ENCODE measurements around the gene ACVR1B.

Gene ACVR1B

DNA sequence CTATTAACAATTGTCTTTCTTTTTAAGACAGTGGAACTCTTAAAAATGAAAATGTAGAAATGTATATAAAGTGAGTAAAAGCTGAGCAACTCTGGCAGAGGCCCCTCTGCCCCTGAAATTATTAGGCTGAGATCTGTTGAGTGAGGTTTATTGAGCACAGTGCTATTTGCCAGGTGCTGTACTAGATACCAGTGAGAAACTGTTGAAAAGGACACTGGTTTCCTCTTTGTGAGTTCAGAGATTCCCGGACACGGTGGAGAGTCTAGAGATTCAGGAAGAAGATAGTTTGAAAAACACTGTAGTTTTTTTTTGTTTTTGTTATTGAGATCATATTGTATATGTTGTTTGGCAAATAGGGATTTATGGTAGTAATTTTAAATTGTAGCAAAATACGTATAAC lies 11.2 kb downstream of the ACVR1B start:
- no peak overlapping the region for H3K4me2 ChIP-seq (ENCODE audit: low read length, poor library complexity, severe bottlenecking)
- no peak for DNase-seq
- 95% methylated on average over 2 of the region's 3 CpGs for WGBS
- H2BK15ac ChIP-seq (ENCODE audit: low read depth, poor library complexity, severe bottlenecking): no peak overlapping the region
- no peak overlapping the region for H2AK5ac ChIP-seq (ENCODE audit: low read length, severe bottlenecking)
- H2BK5ac ChIP-seq (ENCODE audit: low read depth, low read length, poor library complexity, severe bottlenecking): no peak overlapping the region
- H4K91ac ChIP-seq (ENCODE audit: low read length): no peak overlapping the region
- H3K4me1 ChIP-seq (ENCODE audit: control insufficient read depth, insufficient read depth, low read depth, low read length): no peaks in the 10 kb centered on the region
- no peak overlapping the region for H3K9ac ChIP-seq (ENCODE audit: low read length)
- H4K8ac ChIP-seq (ENCODE audit: low read length): no peak overlapping the region
- no peak overlapping the region for H2BK12ac ChIP-seq (ENCODE audit: low read length in 2 of 2)
- H2BK120ac ChIP-seq (ENCODE audit: low read depth, low read length): no peak overlapping the region
- H3K79me1 ChIP-seq (replicated peaks; ENCODE audit: low read length, poor library complexity, severe bottlenecking): peaks cover 28% of the 10 kb centered on the region
- no peak overlapping the region for H2AFZ ChIP-seq (ENCODE audit: low read depth, low read length)
- no peak overlapping the region for H3K27ac ChIP-seq (ENCODE audit: low read length, poor library complexity, severe bottlenecking)
- no peak overlapping the region for H3K18ac ChIP-seq (ENCODE audit: low read depth in 1 of 2, low read length in 2 of 2)
- H3K14ac ChIP-seq (ENCODE audit: low read length in 2 of 2): no peak overlapping the region
- no peak overlapping the region for H3K4me3 ChIP-seq (ENCODE audit: insufficient read depth in 1 of 2, low read depth in 1 of 2, low read length in 2 of 2)
- H3K4ac ChIP-seq (ENCODE audit: low read depth in 1 of 2, low read length in 2 of 2): no peak overlapping the region
- H3K23ac ChIP-seq (ENCODE audit: low read length in 2 of 2): no peak overlapping the region
- H3K36me3 ChIP-seq (ENCODE audit: control insufficient read depth in 1 of 2, insufficient read depth in 2 of 2, low read depth in 1 of 2, low read length in 2 of 2): peaks cover 0 to 36% of the 10 kb centered on the region in 2 experiments
- no peaks in the 10 kb centered on the region for H3K27me3 ChIP-seq (ENCODE audit: control insufficient read depth in 1 of 2, insufficient read depth in 1 of 2, low read length in 2 of 2)
- no peaks in the 10 kb centered on the region for H3K9me3 ChIP-seq (ENCODE audit: control insufficient read depth, low read length)

- Histone ChIP-seq H3K27ac (ENCODE audit: low read length, poor library complexity, severe bottlenecking) (no peak overlapping the region), H4K91ac (ENCODE audit: low read length) (no peak overlapping the region), H2AK5ac (ENCODE audit: low read length, severe bottlenecking) (no peak overlapping the region), H2BK15ac (ENCODE audit: low read depth, poor library complexity, severe bottlenecking) (no peak overlapping the region), H3K4ac (ENCODE audit: low read depth in 1 of 2, low read length in 2 of 2) (no peak overlapping the region), H2BK120ac (ENCODE audit: low read depth, low read length) (no peak overlapping the region), H3K79me1 (replicated peaks; ENCODE audit: low read length, poor library complexity, severe bottlenecking) (peaks cover 25% of the 10 kb centered on the region), H2BK5ac (ENCODE audit: low read depth, low read length, poor library complexity, severe bottlenecking) (no peak overlapping the region), H3K36me3 (ENCODE audit: control insufficient read depth in 1 of 2, insufficient read depth in 2 of 2, low read depth in 1 of 2, low read length in 2 of 2) (peaks cover 0 to 36% of the 10 kb centered on the region in 2 experiments), H3K4me1 (ENCODE audit: control insufficient read depth, insufficient read depth, low read depth, low read length) (no peaks in the 10 kb centered on the region), H3K23ac (ENCODE audit: low read length in 2 of 2) (no peak overlapping the region), H3K14ac (ENCODE audit: low read length in 2 of 2) (no peak overlapping the region), H3K9ac (ENCODE audit: low read length) (no peak overlapping the region), H3K4me3 (ENCODE audit: insufficient read depth in 1 of 2, low read depth in 1 of 2, low read length in 2 of 2) (no peak overlapping the region), H3K27me3 (ENCODE audit: control insufficient read depth in 1 of 2, insufficient read depth in 1 of 2, low read length in 2 of 2) (no peaks in the 10 kb centered on the region), H3K18ac (ENCODE audit: low read depth in 1 of 2, low read length in 2 of 2) (no peak overlapping the region), H3K4me2 (ENCODE audit: low read length, poor library complexity, severe bottlenecking) (no peak overlapping the region), H2AFZ (ENCODE audit: low read depth, low read length) (no peak overlapping the region), H4K8ac (ENCODE audit: low read length) (no peak overlapping the region), H2BK12ac (ENCODE audit: low read length in 2 of 2) (no peak overlapping the region), H3K9me3 (ENCODE audit: control insufficient read depth, low read length) (no peaks in the 10 kb centered on the region)
- DNase-seq: no peak
- WGBS: no CpG with 5 or more reads among the region's 4 CpGs
Measured at GRCh38 chr12:51963477-51963876, 12.0 kb downstream of the ACVR1B start.

- H3K9me3 ChIP-seq (ENCODE audit: control insufficient read depth, low read length): no peaks in the 10 kb centered on the region
- no peaks in the 10 kb centered on the region for H3K27me3 ChIP-seq (ENCODE audit: control insufficient read depth in 1 of 2, insufficient read depth in 1 of 2, low read length in 2 of 2)
- H3K9ac ChIP-seq (ENCODE audit: low read length): no peak overlapping the region
- peaks cover 17% of the 10 kb centered on the region for H3K4me1 ChIP-seq (ENCODE audit: control insufficient read depth, insufficient read depth, low read depth, low read length)
- H3K79me1 ChIP-seq (replicated peaks; ENCODE audit: low read length, poor library complexity, severe bottlenecking): peaks cover 25% of the 10 kb centered on the region
- no peak overlapping the region for H2AFZ ChIP-seq (ENCODE audit: low read depth, low read length)
- H3K4me3 ChIP-seq (ENCODE audit: insufficient read depth in 1 of 2, low read depth in 1 of 2, low read length in 2 of 2): no peak overlapping the region
- no peak overlapping the region for H2BK120ac ChIP-seq (ENCODE audit: low read depth, low read length)
- no peak overlapping the region for H2BK15ac ChIP-seq (ENCODE audit: low read depth, poor library complexity, severe bottlenecking)
- DNase-seq: no peak
- H2BK5ac ChIP-seq (ENCODE audit: low read depth, low read length, poor library complexity, severe bottlenecking): no peak overlapping the region
- peak overlapping the region in 1 of 2 experiments; percentile 13 for H3K14ac ChIP-seq (ENCODE audit: low read length in 2 of 2)
- no peak overlapping the region for H3K27ac ChIP-seq (ENCODE audit: low read length, poor library complexity, severe bottlenecking)
- H3K23ac ChIP-seq (ENCODE audit: low read length in 2 of 2): no peak overlapping the region
- H3K4me2 ChIP-seq (ENCODE audit: low read length, poor library complexity, severe bottlenecking): no peak overlapping the region
- H2AK5ac ChIP-seq (ENCODE audit: low read length, severe bottlenecking): no peak overlapping the region
- no peak overlapping the region for H4K91ac ChIP-seq (ENCODE audit: low read length)
- no peak overlapping the region for H2BK12ac ChIP-seq (ENCODE audit: low read length in 2 of 2)
- peaks cover 0 to 3% of the 10 kb centered on the region in 2 experiments for H3K36me3 ChIP-seq (ENCODE audit: control insufficient read depth in 1 of 2, insufficient read depth in 2 of 2, low read depth in 1 of 2, low read length in 2 of 2)
- H3K18ac ChIP-seq (ENCODE audit: low read depth in 1 of 2, low read length in 2 of 2): no peak overlapping the region
- H3K4ac ChIP-seq (ENCODE audit: low read depth in 1 of 2, low read length in 2 of 2): no peak overlapping the region
- WGBS: 95% methylated on average over 2 of the region's 2 CpGs
- H4K8ac ChIP-seq (ENCODE audit: low read length): no peak overlapping the region
Measured at GRCh38 chr12:51969643-51970042, 18.1 kb downstream of the ACVR1B start.

- no peak overlapping the region for H2AFZ ChIP-seq (ENCODE audit: low read depth, low read length)
- peak overlapping the region; percentile 79 for H3K27ac ChIP-seq (ENCODE audit: low read length, poor library complexity, severe bottlenecking)
- peaks cover 9 to 12% of the 10 kb centered on the region in 2 experiments for H3K36me3 ChIP-seq (ENCODE audit: control insufficient read depth in 1 of 2, insufficient read depth in 2 of 2, low read depth in 1 of 2, low read length in 2 of 2)
- H4K91ac ChIP-seq (ENCODE audit: low read length): no peak overlapping the region
- peaks cover 28% of the 10 kb centered on the region for H3K79me1 ChIP-seq (replicated peaks; ENCODE audit: low read length, poor library complexity, severe bottlenecking)
- no peak overlapping the region for H2BK12ac ChIP-seq (ENCODE audit: low read length in 2 of 2)
- no peak overlapping the region for H3K14ac ChIP-seq (ENCODE audit: low read length in 2 of 2)
- peak overlapping the region; percentile 41 for H3K4me2 ChIP-seq (ENCODE audit: low read length, poor library complexity, severe bottlenecking)
- peak overlapping the region in 1 of 2 experiments; percentile 45 for H3K4ac ChIP-seq (ENCODE audit: low read depth in 1 of 2, low read length in 2 of 2)
- H3K4me1 ChIP-seq (ENCODE audit: control insufficient read depth, insufficient read depth, low read depth, low read length): peaks cover 29% of the 10 kb centered on the region
- no peak overlapping the region for H2BK5ac ChIP-seq (ENCODE audit: low read depth, low read length, poor library complexity, severe bottlenecking)
- H3K9ac ChIP-seq (ENCODE audit: low read length): peak overlapping the region; percentile 74
- H2BK15ac ChIP-seq (ENCODE audit: low read depth, poor library complexity, severe bottlenecking): no peak overlapping the region
- no peak overlapping the region for H4K8ac ChIP-seq (ENCODE audit: low read length)
- peak overlapping the region; percentile 13 for H2AK5ac ChIP-seq (ENCODE audit: low read length, severe bottlenecking)
- H3K4me3 ChIP-seq (ENCODE audit: insufficient read depth in 1 of 2, low read depth in 1 of 2, low read length in 2 of 2): no peak overlapping the region
- no peaks in the 10 kb centered on the region for H3K27me3 ChIP-seq (ENCODE audit: control insufficient read depth in 1 of 2, insufficient read depth in 1 of 2, low read length in 2 of 2)
- H2BK120ac ChIP-seq (ENCODE audit: low read depth, low read length): no peak overlapping the region
- 36% methylated on average over 10 of the region's 13 CpGs for WGBS
- peak overlapping the region in 1 of 2 experiments; percentile 5 for H3K23ac ChIP-seq (ENCODE audit: low read length in 2 of 2)
- peak; percentile 60 for DNase-seq
- no peaks in the 10 kb centered on the region for H3K9me3 ChIP-seq (ENCODE audit: control insufficient read depth, low read length)
- peak overlapping the region; percentile 7 to 25 for H3K18ac ChIP-seq (ENCODE audit: low read depth in 1 of 2, low read length in 2 of 2)
Measured at GRCh38 chr12:51970904-51971646, 19.6 kb downstream of the ACVR1B start.

Measured in mesenchymal stem cell (in vitro differentiated cells and primary cell).